HG02973 (cell line): Measurements from ENCODE around the gene IL15RA.
"Not testable (repeated sequence)": the region's sequence is repeated elsewhere in the genome, so short reads cannot be mapped to it uniquely, and the experiment has no call there.

Source experiments
- ATAC-seq: cut with Tn5 transposase; IDR thresholded peaks from one replicate; pipeline ENCODE4 v1.9.1; 2021; ENCODE audit warnings: moderate library complexity; ENCODE audit not compliant: unreplicated experiment

Gene IL15RA

GRCh38 chr10:5951721-5952407 is 25.5 kb downstream of the IL15RA start:
- no peak for ATAC-seq

DNA sequence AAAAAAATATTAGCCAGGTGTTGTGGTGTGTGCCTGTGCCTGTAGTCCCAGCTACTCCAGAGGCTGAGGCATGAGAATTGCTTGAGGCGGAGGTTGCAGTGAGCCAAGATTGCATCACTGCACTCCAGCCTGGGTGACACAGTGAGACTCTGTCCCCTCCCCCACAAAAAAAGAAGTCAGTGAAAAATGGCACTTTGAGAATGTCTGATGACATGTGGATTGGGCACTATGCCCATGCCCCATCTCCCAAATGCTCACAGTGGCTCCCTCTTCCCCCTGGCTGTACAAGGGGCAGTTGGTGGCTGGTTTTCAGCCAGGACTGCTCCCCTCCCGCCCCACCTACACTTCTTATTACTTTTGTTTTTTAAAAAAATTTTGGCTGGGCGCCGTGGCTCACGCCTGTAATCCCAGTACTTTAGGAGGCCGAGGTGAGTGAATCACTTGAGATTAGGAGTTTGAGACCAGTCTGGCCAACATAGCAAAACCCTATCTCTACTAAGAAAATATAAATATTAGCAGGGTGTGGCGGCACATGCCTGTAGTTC is 26.1 kb downstream of the IL15RA start:
- no peak for ATAC-seq

DNA sequence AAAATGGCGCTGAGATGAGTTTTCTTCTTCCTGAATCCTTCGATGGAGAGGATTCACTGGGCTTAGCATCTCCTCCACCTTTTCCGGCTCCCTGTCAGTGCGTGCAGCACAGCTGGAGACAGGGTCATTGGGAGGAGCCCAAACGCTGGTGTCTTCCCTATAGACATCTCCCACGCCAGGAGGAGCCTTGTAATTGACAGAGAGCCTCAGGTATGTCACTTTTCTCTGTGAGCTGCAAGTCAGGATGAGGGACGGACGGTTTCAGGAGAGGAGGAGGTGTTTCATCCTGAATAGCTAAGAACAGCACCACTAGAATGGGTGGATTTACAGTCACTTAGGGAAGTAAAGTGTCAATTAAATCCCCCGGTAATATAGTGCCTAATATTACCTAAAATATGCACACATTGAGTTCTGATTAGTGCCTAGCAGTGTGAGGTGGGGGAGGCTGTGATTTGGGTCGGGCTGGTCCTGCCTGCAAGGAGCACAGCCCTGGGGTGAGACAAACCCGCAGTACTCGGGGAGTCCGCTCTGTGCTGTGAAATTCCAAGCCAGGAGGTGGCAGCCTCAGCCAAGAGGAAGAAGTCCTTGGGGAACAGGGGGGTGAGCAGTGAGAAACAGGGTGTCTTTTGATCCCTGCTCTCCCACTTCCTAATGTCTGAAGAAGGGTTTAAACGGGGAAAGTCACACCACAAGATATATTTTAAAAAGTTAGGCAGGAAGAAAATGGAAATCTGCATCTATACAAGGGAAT is 28.2 kb downstream of the IL15RA start:
- ATAC-seq = no peak

DNA sequence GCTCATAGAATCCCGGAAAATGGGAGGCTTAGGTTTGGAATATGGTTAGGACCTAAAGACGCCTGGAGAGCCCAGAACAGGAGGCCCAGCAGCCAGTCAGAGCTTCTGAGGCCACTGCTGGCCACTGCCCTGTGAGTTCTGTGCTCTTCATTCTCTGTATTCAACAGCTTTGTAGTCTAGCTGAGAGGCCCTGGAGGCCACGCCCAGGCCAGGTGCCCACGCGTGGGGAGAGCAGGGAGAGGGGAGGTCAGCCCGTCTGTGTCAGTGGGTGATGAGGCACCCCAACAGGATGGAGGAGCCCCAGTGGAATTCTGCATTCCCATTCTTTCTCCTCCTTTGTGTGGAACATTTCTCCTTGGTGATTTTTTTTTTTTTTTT is 29.1 kb downstream of the IL15RA start:
- ATAC-seq = no peak

- ATAC-seq = no peak
These were observed 29.7 kb downstream of the IL15RA start for GRCh38 chr10:5947471-5948207.

- ATAC-seq = no peak
These were observed 30.6 kb downstream of the IL15RA start for GRCh38 chr10:5946786-5947185.

DNA sequence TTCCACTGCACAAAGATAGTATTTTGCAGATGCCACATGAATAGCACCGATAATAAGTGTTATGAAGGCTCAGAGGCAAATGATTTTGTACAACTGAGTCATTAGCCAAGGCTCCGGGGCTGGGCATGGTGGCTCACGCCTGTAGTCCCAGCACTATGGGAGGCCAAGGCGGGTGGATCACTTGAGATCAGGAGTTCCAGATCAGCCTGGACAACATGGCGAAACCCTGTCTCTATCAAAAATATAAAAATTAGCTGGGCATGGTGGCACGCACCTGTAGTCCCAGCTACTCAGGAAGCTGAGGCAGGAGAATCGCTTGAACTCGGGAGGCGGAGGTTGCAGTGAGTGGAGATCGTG is 30.9 kb downstream of the IL15RA start:
- not testable (repeated sequence) for ATAC-seq

DNA sequence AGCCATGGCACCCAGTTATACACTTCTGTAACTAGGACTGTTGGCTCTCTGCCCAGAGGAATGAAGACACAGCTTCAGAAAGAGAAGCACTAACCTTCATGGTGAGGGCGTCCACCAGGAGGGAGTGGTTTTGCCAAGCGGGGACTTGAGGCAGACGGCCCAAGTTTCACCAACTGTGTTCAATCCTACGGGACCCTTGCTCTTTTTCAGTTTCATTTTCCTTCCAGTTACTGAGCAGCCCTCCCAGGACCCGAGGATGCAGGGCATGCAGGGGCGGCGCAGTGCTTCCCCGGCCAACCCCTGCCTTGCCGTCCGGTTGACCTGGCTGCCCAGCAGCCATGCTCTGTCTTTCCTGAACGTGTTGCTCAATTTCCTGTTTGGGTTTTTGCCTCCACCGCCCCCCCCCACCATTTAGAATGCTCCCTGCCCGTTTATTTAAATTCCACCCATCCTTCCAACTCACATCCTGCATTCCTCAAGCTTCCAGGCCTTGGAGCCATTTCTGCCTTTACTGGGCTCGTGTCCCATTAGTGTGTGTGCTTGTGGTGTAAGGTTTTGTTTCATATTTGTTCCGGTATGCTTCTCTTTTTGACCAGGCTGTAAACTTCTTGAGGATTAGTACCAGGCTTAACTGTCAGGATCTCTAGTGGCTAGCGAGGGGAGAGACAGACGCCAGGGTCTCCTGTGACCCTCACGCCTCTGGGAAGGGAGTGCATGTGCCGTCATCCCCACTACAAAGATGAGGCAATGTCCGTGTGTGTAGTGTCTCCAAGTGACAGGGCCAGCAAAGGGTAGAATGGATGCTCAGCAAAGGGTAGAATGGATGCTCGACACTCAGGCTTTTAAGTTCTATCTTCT is 31.6 kb downstream of the IL15RA start:
- ATAC-seq = no peak

- ATAC-seq = no peak
These were observed 32.2 kb downstream of the IL15RA start for GRCh38 chr10:5945190-5945509.

DNA sequence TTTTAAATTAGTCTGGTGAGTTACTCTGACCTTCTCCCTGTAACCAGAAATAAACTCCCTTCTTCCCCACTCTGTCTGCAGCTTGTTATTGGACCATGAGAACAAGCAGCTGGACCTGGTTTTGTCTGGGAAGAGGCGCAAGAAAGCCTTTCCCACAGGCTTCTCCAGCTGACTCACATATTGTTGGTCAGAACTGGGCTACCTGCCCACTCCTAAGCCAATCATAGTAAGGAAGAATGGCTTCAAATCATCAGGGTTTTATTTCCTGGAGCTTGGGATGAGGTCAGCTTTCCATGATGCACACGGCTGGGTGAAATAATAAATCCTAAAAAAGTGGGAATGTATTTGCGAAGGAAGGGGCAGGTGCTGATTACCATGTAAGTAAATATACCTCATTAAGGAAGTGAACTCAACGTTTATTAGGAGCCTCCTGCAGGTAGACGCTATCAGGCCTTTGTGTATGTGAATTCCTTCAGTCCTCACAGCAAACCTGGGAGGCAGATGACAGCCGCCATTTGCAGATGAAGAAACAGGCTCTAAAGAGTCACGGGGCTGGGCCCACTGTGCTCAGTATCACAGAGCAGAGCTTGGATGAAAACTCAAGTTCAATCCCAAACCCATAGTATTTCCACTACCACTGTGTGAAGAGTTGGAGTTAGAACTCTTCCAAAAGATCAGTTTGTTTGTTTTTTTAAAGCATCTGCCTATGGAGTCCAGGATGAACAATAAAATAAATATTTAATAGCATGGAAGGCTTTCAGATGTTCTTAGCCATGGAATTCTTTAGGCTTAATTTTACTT is 32.8 kb downstream of the IL15RA start:
- no peak for ATAC-seq

- ATAC-seq = no peak
These were observed 33.8 kb downstream of the IL15RA start for GRCh38 chr10:5943536-5943935.

GRCh38 chr10:5942474-5942873 is 34.9 kb downstream of the IL15RA start:
- ATAC-seq = no peak

DNA sequence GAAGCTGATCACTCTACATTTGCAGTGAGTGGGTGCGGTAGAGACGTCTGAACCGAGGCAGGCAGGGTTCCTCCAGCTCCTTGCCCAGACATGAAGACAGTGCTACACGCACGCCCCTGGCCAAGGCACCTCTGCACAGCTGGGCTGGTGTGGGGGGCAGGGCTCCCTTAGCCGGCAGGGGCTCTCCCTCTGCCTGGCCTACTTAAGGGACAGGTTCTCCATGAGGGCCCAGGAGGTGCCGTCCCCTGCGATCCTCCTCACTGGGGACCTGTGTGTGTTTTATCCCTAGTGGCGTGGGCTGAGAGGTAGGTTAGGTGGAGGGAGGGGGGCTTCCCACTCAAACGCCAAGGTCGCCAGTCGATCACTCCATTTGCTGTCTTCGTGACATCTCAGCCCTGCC is 35.3 kb downstream of the IL15RA start:
- no peak for ATAC-seq

- ATAC-seq = no peak
These were observed 35.8 kb downstream of the IL15RA start for GRCh38 chr10:5941579-5941978.

DNA sequence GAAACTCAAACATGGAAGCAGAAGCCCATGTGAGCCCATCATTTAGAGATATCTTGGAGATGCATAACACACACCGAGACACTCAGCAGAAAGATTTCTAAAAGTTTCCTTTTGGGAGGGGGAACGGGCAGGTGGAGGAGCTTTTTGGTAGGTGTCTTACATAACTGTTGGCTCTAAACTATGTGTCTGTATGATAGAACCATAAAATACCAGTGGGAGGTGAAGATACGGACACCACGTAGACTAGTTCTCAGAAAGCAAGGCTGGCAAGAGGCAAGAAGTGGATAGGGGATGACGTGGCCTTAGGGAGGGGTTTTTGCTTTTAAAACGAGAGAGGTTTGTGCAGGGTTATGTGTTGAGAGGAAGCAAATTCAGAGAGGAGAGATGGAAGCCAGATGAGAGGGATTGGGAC is 36.5 kb downstream of the IL15RA start:
- ATAC-seq = no peak

GRCh38 chr10:5938291-5938690 is 39.1 kb downstream of the IL15RA start:
- no peak for ATAC-seq

GRCh38 chr10:5937016-5937415 is 40.3 kb downstream of the IL15RA start:
- ATAC-seq = no peak

GRCh38 chr10:5935628-5936027 is 41.7 kb downstream of the IL15RA start:
- ATAC-seq = no peak

- no peak for ATAC-seq
These were observed 43.3 kb downstream of the IL15RA start for GRCh38 chr10:5933909-5934546.

DNA sequence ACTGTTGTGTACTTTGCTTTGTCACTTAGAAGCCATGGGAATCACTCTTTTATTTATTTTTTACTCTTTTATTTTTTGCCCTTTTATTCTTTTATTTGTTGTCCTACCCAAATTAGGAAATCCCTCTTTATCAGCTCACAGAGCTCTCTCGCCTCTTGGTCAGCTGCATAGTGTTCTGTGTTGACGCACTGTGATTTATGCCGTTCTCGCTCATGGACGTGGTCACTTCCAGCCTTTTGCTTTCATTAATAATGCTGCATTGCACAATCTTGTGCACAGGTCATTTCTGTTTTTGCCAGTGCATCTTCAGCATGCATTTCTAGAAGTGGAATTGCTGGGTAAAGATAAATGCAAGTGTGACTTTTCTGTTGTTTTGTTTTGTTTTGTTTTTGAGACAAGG is 45.0 kb downstream of the IL15RA start:
- ATAC-seq = no peak
